Smooth muscle cell (in vitro differentiated cells): ENCODE data around the gene VPS37C. TPM values are rescaled to one million over a fixed set of nuclear protein-coding genes. Genes with fewer than 3 reads are reported as not detected.

Source experiments
- DNase-seq: peaks from one replicate; lab custom pipeline; 2025; ENCODE audit not compliant: unreplicated experiment; lab: John Stamatoyannopoulos, UW
- H2AFZ ChIP-seq: fragments of 200-600 bp; sonication (generic); 2 replicates; pipeline ENCODE4 v1.6.0; 2016; ENCODE audit warnings: antibody characterized with exemption, low read depth, mild to moderate bottlenecking
- H3F3A ChIP-seq: fragments of 200-600 bp; sonication (generic); 2 replicates; pipeline ENCODE4 v1.6.0; 2017; ENCODE audit warnings: antibody characterized with exemption, low read depth
- H3K27ac ChIP-seq: fragments of 200-600 bp; sonication (generic); 2 replicates; pipeline ENCODE4 v1.5.1; 2016; ENCODE audit warnings: low read depth, mild to moderate bottlenecking
- H3K27me3 ChIP-seq: fragments of 200-600 bp; sonication (generic); 2 replicates; pipeline ENCODE4 v1.6.1; 2016; ENCODE audit warnings: low read depth, mild to moderate bottlenecking
- H3K36me3 ChIP-seq: fragments of 200-600 bp; sonication (generic); 2 replicates; pipeline ENCODE4 v1.5.1; 2016; ENCODE audit warnings: low read depth
- H3K4me1 ChIP-seq: fragments of 200-600 bp; sonication (generic); 2 replicates; pipeline ENCODE4 v1.5.1; 2016; ENCODE audit warnings: low read depth
- H3K4me2 ChIP-seq: fragments of 200-600 bp; sonication (generic); 2 replicates; pipeline ENCODE4 v1.6.0; 2016; ENCODE audit warnings: mild to moderate bottlenecking
- H3K4me3 ChIP-seq: fragments of 200-600 bp; sonication (generic); 2 replicates; pipeline ENCODE4 v1.5.1; 2016; ENCODE audit warnings: mild to moderate bottlenecking
- H3K79me2 ChIP-seq: fragments of 200-600 bp; sonication (generic); 2 replicates; pipeline ENCODE4 v1.6.0; 2016; ENCODE audit warnings: low read depth, mild to moderate bottlenecking
- H3K9ac ChIP-seq: fragments of 200-600 bp; sonication (generic); 2 replicates; pipeline ENCODE4 v1.6.0; 2016; ENCODE audit warnings: low read depth
- H3K9me3 ChIP-seq: fragments of 200-600 bp; sonication (generic); replicated peaks from 2 replicates; pipeline ENCODE4 v1.5.1; 2016; ENCODE audit warnings: low read depth
- H4K20me1 ChIP-seq: fragments of 200-600 bp; sonication (generic); 2 replicates; pipeline ENCODE4 v1.6.0; 2016; ENCODE audit warnings: low read depth
- WGBS: methylation state at CpG from one replicate; pipeline ENCODE4 v1.1.7; 2016; ENCODE audit warnings: low lambda C conversion rate; 5-methylcytosine and 5-hydroxymethylcytosine counted together
- polyA plus RNA-seq: library from polyadenylated mRNA; unstranded; fragments of >200 nt; fragmentation: Nextera tagmentation; extraction: Ambion mirVana; gene quantifications from 2 replicates; pipeline ENCODE4 v1.2.1, GENCODE V29; 2016
- total RNA-seq: library from RNA; depleted of rRNA; stranded (reverse); fragments of >200 nt; gene quantifications from 2 replicates; pipeline ENCODE4 v1.2.3, GENCODE V29; 2014
- TF ChIP-seq, protein P1 (sequence below): fragments of 200-600 bp; sonication (generic); IDR thresholded peaks from 2 replicates; pipeline ENCODE4 v1.5.1; 2017; ENCODE audit warnings: borderline replicate concordance, mild to moderate bottlenecking, antibody characterized with exemption; ENCODE audit not compliant: insufficient read depth, poor library complexity, severe bottlenecking

The VPS37C gene
- total and polyA plus RNA-seq, 2 experiments from 2014 or later = 8.8 to 15.4 TPM

GRCh38 chr11:61111786-61112517 is 49.3 kb downstream of the VPS37C start:
- no peak overlapping the region for H3K4me2 ChIP-seq
- no peaks in the 10 kb centered on the region for H3F3A ChIP-seq
- TF ChIP-seq, protein P1, sequence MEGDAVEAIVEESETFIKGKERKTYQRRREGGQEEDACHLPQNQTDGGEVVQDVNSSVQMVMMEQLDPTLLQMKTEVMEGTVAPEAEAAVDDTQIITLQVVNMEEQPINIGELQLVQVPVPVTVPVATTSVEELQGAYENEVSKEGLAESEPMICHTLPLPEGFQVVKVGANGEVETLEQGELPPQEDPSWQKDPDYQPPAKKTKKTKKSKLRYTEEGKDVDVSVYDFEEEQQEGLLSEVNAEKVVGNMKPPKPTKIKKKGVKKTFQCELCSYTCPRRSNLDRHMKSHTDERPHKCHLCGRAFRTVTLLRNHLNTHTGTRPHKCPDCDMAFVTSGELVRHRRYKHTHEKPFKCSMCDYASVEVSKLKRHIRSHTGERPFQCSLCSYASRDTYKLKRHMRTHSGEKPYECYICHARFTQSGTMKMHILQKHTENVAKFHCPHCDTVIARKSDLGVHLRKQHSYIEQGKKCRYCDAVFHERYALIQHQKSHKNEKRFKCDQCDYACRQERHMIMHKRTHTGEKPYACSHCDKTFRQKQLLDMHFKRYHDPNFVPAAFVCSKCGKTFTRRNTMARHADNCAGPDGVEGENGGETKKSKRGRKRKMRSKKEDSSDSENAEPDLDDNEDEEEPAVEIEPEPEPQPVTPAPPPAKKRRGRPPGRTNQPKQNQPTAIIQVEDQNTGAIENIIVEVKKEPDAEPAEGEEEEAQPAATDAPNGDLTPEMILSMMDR = no peak
- no peaks in the 10 kb centered on the region for H3K4me1 ChIP-seq
- no peak overlapping the region for H2AFZ ChIP-seq
- H3K36me3 ChIP-seq = no peaks in the 10 kb centered on the region
- DNase-seq = no peak
- no peak overlapping the region for H3K4me3 ChIP-seq
- 91% methylated on average over 11 of the region's 11 CpGs for WGBS
- no peaks in the 10 kb centered on the region for H3K27me3 ChIP-seq
- H4K20me1 ChIP-seq = no peaks in the 10 kb centered on the region
- H3K79me2 ChIP-seq = no peaks in the 10 kb centered on the region
- H3K9me3 ChIP-seq = no peaks in the 10 kb centered on the region
- H3K9ac ChIP-seq = no peak overlapping the region
- no peak overlapping the region for H3K27ac ChIP-seq

- Histone ChIP-seq H3K27ac (no peak overlapping the region), H3K9ac (no peak overlapping the region), H3K4me1 (no peaks in the 10 kb centered on the region), H3K36me3 (no peaks in the 10 kb centered on the region), H3K4me2 (no peak overlapping the region), H3K27me3 (no peaks in the 10 kb centered on the region), H3K4me3 (no peak overlapping the region), H3K9me3 (no peaks in the 10 kb centered on the region), H2AFZ (no peak overlapping the region), H3F3A (no peaks in the 10 kb centered on the region), H4K20me1 (no peaks in the 10 kb centered on the region), H3K79me2 (no peaks in the 10 kb centered on the region)
- no peak for DNase-seq
- TF ChIP-seq, protein P1 = no peak
- WGBS = 90% methylated on average over 6 of the region's 6 CpGs
These were observed 50.2 kb downstream of the VPS37C start for GRCh38 chr11:61111050-61111435.

DNA sequence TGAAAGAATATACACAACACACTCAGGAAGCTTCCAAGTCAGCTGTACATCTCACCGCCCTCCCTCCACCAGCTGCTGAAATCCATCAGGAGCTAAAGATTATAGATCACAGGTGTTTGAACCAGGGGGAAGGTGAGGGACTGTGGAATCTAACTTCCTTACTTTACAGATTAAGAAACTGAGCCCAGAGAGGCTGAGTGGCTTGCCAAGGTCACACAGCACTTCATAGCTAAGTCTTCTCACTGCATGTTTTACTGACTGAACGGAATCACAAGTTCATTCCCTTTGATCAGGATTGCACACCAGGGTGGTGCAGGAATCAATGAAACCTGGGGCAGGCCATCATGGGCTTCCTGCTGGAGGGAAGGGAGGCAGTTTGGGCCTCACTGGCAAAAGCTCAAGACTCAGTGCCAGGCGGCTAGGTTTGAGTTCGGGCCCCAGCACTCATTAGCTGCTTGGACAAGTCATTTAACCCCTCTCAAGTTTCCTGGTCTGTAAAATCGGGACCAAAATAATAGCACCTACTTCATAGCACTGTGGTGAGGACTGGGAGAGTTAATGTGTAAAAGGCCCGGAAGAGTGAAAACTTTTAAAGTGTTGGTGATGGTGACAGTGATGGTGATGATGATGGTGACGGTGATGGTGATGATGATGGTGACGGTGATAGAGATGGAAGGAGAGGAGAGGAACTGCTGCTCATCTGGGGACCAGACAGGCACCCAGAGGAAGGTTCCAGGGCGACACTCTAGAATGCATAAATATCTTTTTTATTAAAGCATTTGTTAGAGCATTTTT is 50.8 kb downstream of the VPS37C start:
- H3K27ac ChIP-seq = no peak overlapping the region
- TF ChIP-seq, protein P1 = no peak
- H3K9me3 ChIP-seq = no peaks in the 10 kb centered on the region
- H3K4me1 ChIP-seq = no peaks in the 10 kb centered on the region
- WGBS = 94% methylated on average over 9 of the region's 9 CpGs
- H3K9ac ChIP-seq = no peak overlapping the region
- H3K27me3 ChIP-seq = no peaks in the 10 kb centered on the region
- no peaks in the 10 kb centered on the region for H3F3A ChIP-seq
- no peaks in the 10 kb centered on the region for H3K36me3 ChIP-seq
- H2AFZ ChIP-seq = no peak overlapping the region
- no peak overlapping the region for H3K4me3 ChIP-seq
- DNase-seq = no peak
- no peaks in the 10 kb centered on the region for H3K79me2 ChIP-seq
- H3K4me2 ChIP-seq = no peak overlapping the region
- no peaks in the 10 kb centered on the region for H4K20me1 ChIP-seq
